HG03520 (cell line): Measurements from ENCODE around the gene HDGF.

Experiments used
- ATAC-seq: cut with Tn5 transposase; IDR thresholded peaks from one replicate; pipeline ENCODE4 v1.9.1; 2021; ENCODE audit warnings: mild to moderate bottlenecking, moderate library complexity; ENCODE audit not compliant: unreplicated experiment

HDGF gene

DNA sequence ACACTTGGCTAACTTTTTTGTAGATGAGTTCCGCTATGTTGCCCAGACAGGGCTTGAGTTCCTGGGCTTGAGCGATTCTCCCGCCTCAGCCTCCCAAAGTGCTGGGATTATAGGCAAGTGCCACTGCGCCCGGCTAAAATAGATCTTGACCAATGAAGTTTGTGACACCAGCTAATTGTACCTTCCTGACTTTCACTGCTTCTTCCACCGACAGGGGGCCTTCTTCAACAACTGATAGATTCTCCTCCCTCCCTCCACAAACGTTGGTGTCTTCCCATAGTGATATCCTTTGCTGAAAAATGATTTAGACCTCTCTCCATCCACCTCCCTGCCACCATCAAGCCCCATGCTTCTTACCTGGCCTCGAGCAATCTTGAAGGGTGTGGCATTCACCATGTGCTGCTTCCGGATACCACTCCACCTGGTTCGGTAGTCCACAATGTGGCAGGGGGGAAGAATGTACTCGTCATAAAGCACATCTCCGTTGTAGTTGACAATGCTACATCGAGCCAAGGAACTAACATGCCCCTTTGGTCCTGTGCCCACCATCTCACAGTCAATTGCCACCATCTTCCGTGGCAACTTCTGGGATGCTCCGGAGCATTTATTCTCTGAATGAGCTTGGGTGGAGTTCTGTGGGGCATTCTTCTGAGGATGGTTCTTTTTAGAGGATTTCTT is 24.8 kb downstream of the HDGF start:
- ATAC-seq, result no peak

DNA sequence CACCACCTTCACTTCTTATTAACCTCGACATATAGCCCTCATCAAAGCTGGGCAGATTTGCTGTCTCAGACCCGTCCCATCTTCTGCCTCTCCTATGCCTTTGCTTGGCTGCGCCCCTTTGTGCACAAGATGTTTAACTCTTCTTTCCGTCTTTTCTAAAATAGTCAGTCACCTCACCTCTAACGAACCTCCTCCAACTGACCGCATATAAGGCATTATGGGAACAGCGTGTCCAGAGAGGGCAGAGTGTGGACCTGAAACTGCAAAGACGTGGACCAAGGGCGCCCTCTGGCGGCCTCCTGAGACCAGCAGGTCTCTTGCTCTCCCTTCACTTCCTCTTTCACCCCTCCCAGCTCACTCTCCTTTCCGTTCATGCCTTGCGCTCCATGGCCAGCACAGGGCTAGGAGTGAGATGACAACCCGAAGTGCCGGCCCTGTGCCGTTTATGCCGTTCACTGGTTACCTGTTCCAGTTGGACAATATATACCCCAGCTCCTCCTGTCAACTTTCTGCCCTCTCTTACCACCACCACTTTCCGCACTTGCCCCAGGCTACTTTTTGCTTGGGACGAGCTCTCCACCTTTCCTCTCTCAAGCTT is 25.7 kb downstream of the HDGF start:
- ATAC-seq, result peak; percentile 32

DNA sequence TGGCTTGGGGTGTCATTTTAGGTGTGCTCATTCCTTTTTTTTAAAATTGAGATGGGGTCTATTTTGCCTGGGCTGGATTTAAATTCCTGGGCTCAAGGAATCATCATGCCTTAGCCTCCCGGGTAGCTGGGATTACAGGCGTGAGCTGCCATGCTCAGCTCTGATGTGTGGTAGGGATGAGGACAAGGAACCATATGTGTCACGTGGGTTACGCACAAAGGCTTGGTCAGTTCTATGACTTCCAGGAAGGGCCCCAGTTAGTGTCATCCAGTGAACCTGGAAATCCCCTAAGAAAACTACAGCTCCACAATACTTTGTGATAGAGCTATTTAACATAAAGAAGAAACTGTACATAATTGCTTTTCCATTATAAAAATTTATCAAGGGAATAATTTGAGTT is 29.9 kb downstream of the HDGF start:
- no peak for ATAC-seq

DNA sequence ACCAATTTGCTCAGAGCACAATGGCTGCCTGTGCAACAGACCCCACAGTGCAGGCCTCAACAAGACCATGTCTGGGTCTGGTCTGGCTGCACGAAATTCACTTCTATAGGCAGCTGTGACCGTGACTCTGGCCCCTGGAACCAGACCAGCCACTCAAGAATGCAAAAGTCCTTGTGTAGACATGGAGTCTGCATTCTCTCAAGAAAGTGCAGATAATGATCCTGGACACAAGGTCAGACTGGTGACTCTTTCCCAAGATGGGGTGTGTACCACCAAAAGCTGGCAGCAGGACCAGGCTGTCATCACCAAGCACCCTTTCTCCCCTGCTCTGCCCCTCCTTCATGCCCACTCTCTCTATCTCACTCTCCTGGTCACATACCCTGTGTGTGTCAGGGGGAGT is 30.3 kb downstream of the HDGF start:
- ATAC-seq, result no peak

DNA sequence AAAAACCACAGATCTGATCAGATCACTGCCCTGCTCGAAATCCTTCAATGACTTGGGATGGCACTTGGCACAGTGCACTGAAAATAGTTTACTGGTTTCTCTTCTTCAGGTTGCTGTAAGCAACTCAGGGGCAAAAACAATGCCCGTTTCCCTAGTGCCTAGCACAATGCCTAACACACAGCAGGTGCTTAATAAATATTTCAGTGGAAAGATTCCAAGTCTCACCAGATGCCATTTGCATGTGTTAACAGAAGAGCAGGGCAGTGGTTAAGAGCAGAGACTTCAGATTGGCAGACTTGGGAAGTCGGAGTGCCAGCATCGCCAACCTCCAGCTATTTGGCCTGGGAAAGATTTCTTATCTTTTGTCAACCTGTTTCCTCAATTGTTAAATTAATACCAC is 34.1 kb downstream of the HDGF start:
- ATAC-seq, result no peak

DNA sequence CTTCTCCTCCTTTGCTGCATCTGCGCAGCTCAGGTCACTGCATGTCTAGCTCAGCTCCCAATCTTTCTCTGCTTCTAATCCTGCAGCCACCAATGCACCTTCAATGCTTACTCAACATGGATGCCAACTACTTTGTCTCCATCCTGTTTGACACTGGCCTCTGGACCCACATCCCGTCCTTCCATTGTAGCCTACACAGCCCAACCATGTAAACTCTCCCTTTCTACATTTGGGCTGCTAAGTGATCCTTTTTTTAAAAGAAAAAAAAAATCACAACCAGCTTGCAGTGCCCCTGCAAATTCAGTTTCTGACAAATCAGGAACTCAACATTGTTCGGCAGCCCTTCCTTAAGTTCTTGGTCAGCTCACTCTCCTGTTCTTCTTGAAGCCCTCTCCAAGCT is 36.6 kb downstream of the HDGF start:
- ATAC-seq, result no peak

DNA sequence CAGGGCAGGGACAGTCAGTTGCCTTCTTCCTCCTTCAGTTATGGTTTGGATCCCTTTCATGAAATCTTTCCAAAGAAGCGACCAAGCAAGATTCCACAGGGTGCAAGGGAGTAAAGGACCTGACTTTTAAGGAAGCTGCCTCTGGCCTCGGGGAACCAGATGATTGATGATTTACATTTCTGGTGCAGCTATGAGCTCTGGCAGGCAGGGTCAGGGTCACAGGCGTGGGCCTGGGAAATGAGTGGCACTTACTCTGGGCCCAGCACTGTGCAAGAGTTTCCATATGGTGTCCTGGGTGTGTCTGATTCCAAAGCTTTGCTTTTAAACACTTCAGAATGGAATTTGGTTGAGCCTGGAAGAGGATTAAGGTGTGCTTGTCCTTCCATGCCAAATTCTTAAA is 38.8 kb downstream of the HDGF start:
- no peak for ATAC-seq

DNA sequence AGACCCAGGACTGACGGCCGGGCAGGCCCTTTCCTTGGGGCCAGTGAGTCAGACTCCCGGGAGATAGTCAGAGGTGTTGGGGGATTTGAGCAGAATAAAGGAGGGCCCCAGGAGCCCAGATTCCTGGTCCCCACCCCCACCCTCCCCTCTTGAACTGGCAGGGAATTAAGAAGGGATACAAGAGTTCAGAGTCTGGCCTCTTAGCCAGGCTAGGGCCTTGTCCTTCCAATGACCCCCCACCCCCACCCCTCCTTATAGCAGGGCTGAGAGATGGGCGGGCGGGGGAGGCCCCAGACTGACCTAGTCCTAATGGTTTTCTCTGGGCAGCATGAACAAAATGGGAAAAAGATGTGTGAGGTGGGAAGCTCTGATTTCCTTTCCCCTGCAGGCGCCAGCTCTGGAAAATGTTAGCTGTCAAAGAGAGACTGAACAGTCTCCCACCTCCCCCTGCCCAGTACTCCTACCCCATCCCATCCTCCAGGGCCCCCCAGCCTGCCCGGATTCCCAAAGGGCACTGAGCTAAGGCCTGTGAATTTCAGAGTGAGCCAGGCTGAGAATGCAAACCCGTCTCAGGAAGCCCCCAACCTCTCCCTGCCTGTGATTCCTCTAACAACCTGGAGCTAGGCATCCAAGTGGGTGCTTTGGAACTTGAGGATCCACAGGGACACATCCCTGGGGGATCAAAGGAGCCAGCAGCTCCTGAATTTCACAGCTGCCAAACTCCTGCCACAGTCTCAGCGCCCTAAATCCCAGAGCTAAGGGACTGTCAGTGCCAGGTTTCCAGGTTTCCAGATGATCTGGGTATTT is 40.3 kb downstream of the HDGF start:
- ATAC-seq, result no peak

DNA sequence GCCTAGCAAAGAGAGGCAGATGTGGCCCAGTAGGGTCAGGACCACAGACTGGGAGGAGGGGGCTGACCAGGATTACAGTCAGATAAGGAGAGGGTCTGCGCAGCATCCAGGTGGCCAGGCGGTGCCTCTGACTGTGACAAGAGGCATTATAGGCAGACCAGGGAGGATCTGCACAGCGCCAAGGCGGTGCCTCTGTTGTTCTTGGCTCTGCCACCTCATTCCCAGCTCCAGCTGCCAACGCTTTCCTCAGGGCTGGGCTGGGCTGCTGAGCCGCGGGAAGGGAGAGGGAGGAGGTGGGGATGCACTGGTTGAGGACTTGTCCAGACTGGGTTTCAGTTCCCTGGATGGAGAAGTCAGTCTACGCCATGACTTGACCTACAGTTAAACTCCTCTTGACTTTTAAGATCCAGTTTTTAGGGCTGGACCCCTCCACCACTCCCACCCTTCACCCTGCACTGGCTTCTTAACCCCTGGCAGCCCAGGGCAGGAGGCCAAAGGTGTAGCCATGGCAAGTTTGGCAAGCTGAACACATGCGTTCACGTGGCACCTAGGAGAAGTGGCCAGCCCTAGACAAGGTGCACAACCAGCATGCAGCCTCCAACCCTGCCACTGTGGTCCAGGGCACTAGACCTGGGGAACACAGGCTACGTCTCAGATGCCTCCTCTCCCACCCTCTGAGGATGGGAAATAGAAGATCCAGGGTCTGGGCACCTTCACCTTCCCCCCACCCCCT is 41.6 kb downstream of the HDGF start:
- ATAC-seq, result no peak

DNA sequence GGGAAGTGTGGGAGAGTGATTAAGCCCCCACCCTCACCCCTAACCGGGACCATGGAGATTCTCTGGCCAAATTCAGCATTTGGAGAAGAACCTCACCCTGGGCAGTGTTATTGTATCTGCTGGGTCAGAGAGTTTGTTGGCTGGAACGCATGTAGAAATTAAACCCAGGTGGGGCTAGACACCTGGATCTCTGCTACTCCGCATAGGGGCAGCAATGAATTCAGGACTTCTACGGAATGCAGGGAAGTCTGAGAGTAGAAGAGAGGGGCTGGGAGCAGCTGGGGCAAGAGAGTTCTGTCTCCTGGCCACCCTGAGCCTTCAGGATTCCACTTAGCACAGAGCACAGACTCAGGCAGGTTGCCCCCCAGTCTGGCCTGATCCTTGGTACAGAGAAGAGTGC is 42.4 kb downstream of the HDGF start:
- ATAC-seq, result no peak

DNA sequence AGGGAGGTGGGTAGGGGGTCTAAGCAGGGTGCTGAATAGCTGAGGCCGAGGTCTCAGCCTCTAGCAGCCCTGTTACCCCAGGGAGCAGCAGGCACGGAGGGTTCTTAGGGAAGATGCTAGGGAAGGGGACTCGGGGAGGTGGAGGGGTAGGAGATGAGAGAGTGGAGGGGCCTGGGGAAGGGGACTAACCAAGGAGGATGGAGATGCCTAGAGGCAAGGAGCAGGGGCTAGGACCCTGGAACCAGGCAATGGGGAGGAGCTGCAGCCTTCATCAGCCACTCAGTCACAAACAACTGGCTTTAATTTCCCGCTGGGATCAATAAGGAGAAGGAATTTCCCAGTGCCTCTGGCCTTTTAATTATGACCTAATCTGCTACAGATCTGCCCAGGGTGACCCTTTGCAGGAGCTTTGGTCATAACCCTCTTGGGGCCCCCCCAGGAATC is 43.2 kb downstream of the HDGF start:
- no peak for ATAC-seq

DNA sequence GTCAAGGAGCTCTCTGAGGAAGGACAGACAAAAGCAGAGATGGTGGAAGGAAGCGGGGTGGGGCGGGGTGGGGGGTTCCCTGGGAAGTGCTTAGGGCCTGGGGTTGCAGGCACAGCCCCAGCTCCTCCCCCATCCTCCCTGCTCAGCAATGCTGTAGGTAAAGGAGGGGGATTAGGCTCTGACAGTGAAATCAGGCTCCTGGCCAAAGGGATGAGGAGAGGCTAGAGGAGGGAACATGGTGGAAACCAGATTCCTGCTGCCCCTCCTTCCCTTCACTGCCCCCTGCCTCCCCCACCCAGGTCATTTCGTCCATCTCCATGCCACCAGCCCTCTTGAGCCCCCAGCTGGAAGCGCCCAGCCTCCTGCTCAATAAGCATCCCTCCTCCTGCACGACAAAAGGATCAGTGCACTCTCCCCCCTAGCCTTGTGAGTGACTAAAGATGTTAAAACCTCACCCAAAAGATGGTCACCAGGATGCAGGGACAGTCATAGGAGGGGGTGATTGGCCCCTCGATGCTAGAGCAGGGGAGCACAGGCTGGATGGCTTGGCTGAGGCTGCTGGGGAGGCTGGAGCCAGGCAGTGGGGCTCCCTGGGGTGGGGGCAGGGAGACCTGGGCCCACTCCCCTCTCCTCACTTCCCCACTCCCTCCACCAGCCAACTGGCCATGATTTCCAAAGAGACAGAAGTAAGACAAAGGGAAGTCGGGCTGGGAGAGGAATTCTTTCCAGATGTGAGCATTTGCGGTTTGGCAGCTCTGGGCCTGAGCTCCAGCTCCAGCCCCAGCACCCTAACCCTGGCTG is 43.9 kb downstream of the HDGF start:
- no peak for ATAC-seq

DNA sequence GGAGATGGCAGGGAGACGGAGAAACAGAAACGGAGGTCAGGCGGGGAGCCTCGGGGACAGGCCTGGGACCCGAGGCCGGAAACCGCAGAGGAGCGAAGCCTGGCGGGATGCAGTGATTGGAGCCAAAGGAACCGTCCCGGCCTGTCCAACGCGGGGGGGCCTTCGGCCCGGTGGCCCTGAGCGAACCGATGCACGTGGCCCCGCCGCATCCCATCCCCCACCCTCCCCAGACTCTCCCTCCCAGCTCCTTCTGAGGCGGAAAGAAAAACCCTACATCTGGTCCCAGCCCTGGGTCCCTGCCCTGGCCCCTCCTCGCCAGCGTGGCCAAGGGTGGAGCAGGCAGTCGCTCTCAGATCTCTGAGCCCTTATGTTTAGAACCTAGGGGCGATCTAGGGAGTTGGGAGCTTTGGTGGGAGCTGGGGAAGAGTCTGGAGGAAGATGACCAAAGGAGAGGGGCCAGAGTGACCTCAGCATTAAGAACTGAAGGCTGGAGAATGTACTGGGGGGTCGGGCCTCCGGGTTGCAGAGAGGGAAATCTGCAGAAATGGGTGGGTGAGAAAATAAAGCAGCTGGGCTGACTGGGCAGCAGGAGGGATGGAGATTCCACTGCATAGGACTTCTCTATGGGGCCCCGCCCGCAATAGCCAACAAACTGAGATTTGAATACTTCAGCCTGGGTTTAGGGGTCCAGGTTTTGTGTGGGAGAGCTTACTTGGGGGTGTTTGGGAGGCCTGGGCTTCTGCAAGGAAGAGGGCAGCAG is 44.6 kb downstream of the HDGF start:
- no peak for ATAC-seq

DNA sequence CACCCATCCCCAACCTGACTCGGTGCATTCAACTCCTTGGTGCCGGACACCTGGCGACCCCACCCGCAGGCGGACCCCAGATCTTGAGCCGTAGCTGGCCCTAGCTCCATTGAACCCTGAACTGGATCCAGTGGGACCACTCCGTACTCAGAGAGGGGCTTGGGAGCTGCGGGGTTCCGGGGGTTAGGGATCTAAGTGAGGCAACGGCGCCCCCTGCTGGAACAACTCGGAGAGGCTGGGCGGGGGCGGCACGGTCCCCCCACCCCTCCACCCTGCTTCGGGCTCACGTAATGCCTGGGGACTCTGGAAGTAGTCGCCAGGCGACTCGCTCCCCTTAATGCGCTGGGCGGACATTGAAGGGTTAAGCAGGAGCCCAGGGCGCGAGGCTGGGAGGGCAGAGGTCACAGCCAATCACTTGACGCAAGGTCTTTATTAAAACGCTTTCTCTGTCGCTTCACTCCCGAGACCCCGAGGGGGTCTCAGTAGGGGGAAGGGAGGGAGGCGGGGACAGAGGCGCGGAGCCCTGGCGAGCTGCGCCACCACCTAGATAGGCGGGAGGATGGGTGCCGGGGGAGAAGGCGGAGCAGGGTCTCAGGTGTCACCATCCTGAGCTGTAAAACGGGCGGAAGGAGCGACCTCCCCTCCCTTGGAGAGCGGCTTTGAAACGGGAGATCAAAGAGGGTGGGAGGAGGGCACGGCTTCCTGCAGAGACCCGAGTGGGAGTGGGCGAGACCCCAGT is 45.4 kb downstream of the HDGF start:
- ATAC-seq, result no peak

DNA sequence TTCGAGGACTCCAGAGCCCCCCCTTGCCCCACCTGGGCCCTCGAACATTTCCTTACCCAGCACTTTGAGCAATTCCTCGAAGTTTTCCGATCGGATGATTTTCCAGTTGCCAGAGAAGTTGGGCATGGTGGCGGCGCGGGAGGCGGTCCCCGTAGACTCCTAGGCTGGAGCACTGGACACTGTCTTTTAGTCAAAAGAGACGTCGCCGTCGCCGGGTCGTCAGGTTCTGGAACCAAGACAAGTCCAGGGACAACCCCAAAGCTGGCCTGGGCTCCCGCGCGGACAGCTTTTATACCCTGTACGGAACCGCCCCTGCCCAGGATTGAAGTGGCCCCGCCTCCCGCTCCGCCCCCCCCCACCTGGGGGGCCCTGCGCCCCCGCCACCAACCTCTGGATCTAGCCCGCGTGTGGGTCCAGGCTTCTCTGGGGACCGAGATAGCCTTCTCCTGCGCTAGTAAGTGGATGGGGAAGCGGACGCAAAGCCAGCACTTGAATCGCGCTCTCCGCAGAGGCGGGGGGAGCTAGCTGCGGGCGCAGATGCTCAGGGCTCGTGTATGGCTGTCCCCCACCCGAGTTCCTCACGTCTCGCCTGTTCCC is 46.1 kb downstream of the HDGF start, which contains the start of gene CRABP2:
TSS of gene CRABP2 (minus strand) at position 263 of the 597 bp plus-strand sequence. CDS start at position 126, 137 bp downstream.
- ATAC-seq, result no peak

DNA sequence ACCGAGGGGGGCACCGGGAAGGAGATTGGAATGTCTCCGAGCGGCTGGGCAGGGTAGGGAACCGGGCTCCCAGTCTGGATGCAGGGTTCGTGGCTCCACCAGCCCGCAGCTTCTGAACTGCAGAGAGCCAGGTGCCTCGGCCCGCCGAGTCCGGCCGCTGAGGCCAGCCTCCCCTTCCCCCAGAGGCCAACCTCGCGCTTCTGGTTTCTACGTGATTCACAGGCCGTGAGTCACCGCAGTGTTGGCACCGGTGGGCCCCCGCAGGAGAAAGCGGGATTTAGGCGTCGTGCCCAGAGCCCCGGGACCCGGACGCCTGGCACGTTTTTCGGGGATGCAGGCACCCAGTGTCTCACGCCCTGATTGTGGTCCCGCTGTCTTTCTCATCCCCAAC is 46.5 kb downstream of the HDGF start:
- no peak for ATAC-seq

DNA sequence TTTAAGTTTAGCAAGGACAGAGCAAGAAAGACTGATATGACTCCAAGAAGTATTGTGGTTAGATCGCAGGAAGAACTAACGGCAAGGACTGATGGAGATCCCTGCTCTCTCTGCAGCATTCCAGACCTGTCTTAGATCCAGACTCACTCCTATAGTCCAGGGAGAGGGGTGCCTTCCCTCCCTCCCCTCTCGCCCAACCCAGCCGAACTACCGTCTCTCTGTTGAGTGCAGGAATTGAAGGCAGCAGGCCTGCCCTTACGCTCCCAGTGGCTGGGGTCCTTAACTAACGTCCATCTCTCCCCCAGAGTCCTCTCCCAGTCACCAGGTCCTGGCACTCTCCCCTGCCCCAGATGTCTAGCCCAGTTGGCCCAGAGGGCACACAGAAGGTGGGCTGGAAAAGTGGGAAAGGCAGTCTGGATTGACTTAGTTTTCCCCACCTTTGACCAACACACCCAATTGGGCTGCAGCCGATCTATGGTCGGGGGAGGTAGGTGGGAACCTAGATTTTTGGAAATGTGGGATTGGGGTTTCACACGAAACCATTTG is 47.2 kb downstream of the HDGF start:
- no peak for ATAC-seq

DNA sequence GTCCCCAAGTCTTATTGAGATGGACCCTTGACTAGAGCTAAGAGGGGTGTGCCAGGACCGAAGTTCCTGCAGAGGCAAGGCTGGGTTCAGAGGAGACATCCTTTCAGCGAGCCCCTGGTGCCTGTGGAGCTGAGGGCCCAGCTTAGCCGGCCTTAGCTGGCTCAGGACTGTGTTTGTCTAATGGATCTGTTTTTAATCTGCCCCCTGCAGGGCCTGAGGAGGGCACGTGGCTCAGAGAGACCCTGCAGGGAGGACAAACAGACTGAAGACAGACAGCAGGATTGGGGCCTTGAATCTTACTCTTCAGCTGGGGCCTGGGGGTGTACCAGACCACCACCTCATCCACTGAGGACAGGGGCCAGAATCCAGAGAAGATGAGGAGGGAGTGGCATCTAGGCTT is 47.7 kb downstream of the HDGF start:
- ATAC-seq, result no peak
